Activated naive CD8-positive, alpha-beta T cell treated with anti-CD3 and anti-CD28 coated beads, Interleukin-2, amount 10 ng/mL, durations not matched to agents 7 days and 5 days (primary cell): ENCODE results near the gene MRPS26. TPM values are rescaled to one million over a fixed set of nuclear protein-coding genes. Genes with fewer than 3 reads are reported as not detected.
"Not testable (repeated sequence)": the region's sequence is repeated elsewhere in the genome, so short reads cannot be mapped to it uniquely, and the experiment has no call there.

Experiments used
- ATAC-seq: fragments of 150-1000 bp; cut with Tn5 transposase; one replicate; pipeline ENCODE4 v1.10.0; 2021; ENCODE audit warnings: low read depth, moderate library complexity
- POLR2A ChIA-PET: fragments of 350-600 bp; sonication (Branson Sonifier 250); formaldehyde crosslinking; loops from one replicate; lab custom pipeline; 2021; ENCODE audit warnings: antibody characterized with exemption; lab: Charles Lee
- DNase-seq: peaks from one replicate; pipeline ENCODE4 v3.0.0; 2021
- H3K27ac Mint-ChIP-seq: one replicate; pipeline ENCODE4 v1.8.0; 2022; ENCODE audit warnings: mild to moderate bottlenecking, mixed read lengths
- H3K27me3 Mint-ChIP-seq: one replicate; pipeline ENCODE4 v1.8.0; 2022; ENCODE audit warnings: mild to moderate bottlenecking, moderate library complexity, mixed read lengths
- H3K36me3 Mint-ChIP-seq: one replicate; pipeline ENCODE4 v1.8.0; 2021; ENCODE audit warnings: mild to moderate bottlenecking, mixed read lengths
- H3K4me1 Mint-ChIP-seq: one replicate; pipeline ENCODE4 v1.8.0; 2021; ENCODE audit warnings: mixed read lengths
- H3K4me3 Mint-ChIP-seq: one replicate; pipeline ENCODE4 v1.8.0; 2022; ENCODE audit warnings: mild to moderate bottlenecking, moderate library complexity, mixed read lengths
- H3K9me3 Mint-ChIP-seq: one replicate; pipeline ENCODE4 v1.8.0; 2021; ENCODE audit warnings: mixed read lengths
- total RNA-seq, 2 experiments: library from RNA; stranded (reverse); gene quantifications; one replicate each; pipeline ENCODE4 v1.2.3, GENCODE V29; 2021

MRPS26 gene
- total RNA-seq, 2 experiments from 2014 or later, result 30.4 to 32.6 TPM

DNA sequence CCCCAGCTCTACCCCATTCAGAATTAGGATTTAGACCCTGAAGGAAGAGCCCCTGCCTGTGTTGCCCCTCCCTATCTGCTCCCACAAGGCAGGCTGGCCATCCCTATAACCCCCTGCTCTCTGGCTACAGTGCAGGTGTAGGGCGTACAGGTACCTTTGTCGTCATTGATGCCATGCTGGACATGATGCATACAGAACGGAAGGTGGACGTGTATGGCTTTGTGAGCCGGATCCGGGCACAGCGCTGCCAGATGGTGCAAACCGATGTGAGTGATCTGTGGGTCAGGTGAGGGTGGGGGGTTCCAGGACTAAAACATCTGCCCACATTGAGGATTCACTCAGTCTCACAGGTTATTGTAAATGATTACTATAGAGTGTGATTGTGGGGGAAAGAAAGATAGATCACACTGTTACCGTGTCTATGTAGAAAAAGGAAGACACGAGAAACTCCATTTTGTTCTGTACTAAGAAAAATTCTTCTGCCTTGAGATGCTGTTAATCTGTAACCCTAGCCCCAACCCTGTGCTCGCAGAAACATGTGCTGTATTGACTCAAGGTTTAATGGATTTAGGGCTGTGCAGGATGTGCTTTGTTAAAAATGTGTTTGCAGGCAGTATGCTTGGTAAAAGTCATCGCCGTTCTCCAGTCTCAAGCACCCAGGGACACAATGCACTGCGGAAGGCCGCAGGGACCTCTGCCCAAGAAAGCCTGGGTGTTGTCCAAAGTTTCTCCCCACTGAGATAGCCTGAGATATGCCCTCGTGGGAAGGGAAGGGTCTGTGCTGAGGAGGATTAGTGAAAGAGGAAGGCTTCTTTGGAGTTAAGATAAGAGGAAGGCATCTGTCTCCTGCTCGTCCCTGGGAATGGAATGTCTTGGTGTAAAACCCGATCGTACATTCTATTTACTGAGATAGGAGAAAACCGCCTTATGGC, 23.0 kb upstream of the MRPS26 start:
- H3K27me3 Mint-ChIP-seq, H3K9me3 Mint-ChIP-seq, ATAC-seq, DNase-seq, H3K4me3 Mint-ChIP-seq, POLR2A ChIA-PET, H3K4me1 Mint-ChIP-seq: not testable (repeated sequence)
- H3K27ac Mint-ChIP-seq, result peak overlapping the region; percentile 4
- peaks cover 18% of the 10 kb centered on the region for H3K36me3 Mint-ChIP-seq

DNA sequence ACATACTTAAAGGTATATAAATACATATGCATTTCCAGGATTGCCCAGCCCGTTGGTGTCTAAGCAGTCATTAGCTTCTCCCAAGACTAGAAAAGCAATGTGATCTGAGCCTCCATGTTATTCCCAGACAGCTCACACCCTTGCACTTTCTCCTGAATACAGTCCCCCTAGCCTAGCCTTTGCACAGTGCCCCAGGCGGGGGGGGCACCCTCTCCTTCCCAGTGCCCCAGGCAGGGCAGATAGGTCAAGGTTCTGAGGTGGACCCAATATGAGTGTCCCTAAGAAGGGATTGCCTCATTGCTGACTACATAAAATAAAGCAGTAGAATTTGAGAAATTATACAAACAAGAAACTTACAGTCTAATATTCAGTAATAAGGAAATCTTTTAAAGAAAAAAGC, 17.9 kb upstream of the MRPS26 start:
- no peak overlapping the region for H3K27ac Mint-ChIP-seq
- H3K27me3 Mint-ChIP-seq, result no peaks in the 10 kb centered on the region
- H3K9me3 Mint-ChIP-seq, result no peaks in the 10 kb centered on the region
- H3K36me3 Mint-ChIP-seq, result peaks cover 15% of the 10 kb centered on the region
- no peak overlapping the region for H3K4me3 Mint-ChIP-seq
- ATAC-seq (no peak), DNase-seq (no peak)
- POLR2A ChIA-PET, result no interaction called here
- no peaks in the 10 kb centered on the region for H3K4me1 Mint-ChIP-seq

DNA sequence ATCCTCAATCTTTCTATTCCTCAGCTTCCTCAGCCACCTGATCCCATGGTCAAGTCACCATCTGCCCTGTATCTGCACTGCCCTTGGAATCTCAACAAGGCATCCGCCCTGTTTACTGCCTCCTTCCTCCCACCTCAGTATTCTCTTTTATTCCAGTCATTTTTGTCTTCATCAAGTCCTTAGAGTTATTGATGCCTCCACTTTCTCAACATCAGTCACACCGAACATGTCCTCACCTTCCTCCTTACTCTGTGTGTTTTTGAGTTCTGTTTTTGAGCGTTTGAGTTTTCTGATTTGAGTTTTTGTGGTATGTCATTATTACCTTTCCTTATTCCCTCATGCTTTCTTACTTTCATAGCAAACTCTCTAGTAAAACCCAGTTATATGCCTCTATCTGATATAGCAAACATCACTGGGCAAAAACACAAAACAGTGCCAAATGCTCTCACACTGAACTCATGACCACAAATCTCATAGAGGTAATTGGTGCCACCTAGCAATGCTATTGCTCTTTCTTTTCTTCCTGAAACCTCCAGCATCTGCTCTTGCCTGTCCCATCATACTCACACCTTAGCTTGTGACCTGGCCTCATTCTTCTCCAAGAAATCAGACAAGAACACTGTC, 14.2 kb upstream of the MRPS26 start:
- H3K4me3 Mint-ChIP-seq, result no peak overlapping the region
- no peak for ATAC-seq
- peaks cover 26% of the 10 kb centered on the region for H3K36me3 Mint-ChIP-seq
- H3K27ac Mint-ChIP-seq, result no peak overlapping the region
- DNase-seq, result no peak
- POLR2A ChIA-PET, result interaction anchor here (0.5 kb wide), 1 partner anchor 177 kb away, joined by 3 read pairs; no protein-coding TSS in a partner anchor
- no peaks in the 10 kb centered on the region for H3K4me1 Mint-ChIP-seq
- H3K27me3 Mint-ChIP-seq, result no peaks in the 10 kb centered on the region
- no peaks in the 10 kb centered on the region for H3K9me3 Mint-ChIP-seq

DNA sequence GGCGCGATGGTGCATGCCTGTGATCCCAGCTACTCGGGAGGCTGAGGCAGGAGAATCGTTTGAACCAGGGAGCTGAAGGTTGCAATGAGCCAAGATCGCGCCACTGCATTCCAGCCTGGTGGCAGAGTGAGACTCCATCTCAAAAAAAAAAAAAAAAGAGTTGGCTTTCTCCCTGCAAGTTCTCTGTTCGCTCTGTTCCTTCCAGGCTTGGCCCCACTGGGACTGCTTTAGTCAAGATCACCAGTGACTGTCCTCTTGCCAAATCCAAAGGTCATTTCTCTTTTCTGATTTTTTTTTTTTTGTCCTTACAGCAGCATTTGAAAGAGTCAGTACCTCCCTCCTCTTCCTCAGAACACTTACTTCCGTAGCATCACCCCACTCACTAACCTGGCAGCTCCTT, 13.2 kb upstream of the MRPS26 start:
- Mint-ChIP-seq H3K27me3 (no peaks in the 10 kb centered on the region), H3K4me1 (no peaks in the 10 kb centered on the region), H3K27ac (no peak overlapping the region), H3K9me3 (no peaks in the 10 kb centered on the region), H3K36me3 (peaks cover 18% of the 10 kb centered on the region), H3K4me3 (no peak overlapping the region)
- POLR2A ChIA-PET, result no interaction called here
- DNase-seq, result no peak
- no peak for ATAC-seq

DNA sequence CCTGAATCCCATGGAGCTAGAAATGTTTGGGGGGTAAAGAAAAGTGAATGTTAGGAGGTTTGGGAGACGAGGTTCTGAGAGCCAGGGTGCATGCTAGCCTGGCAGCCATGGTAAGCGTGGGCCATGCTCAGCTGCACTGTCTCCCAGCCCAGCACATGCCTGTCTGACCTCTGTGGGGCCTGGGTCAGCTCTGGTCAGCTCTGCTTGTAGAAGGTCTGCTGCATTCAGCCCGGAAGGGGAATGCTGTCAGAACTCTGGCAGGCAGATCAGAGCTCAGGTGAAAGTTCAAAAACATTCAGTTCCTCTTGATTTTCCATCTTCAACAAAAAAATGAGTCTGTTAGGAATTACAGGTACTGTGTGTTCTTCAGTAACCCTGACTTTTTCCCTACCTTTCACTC, 8.2 kb upstream of the MRPS26 start:
- Mint-ChIP-seq H3K4me1 (peaks cover 6% of the 10 kb centered on the region), H3K36me3 (peaks cover 18% of the 10 kb centered on the region), H3K27me3 (no peaks in the 10 kb centered on the region), H3K9me3 (no peaks in the 10 kb centered on the region), H3K4me3 (no peak overlapping the region), H3K27ac (no peak overlapping the region)
- POLR2A ChIA-PET, result no interaction called here
- ATAC-seq (no peak), DNase-seq (no peak)

DNA sequence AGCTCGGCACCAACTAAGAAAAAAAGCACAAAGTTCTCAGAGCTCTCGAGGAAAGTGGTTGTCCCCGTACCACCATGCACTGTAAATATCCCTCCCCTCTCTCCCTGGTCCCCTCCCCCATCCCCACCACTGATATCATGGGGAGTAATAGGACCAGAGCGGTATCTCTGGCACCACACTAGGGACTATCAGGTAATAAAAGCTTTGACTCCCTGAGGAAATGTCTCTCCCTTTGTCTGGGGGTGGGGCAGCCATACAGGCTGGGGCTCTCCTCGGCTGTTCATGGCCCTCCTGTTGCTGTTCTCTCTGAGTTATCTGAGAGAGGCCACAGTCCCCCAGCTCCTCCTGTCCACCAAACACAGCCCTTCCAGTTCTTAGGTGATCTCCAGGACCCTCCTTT, 7.4 kb upstream of the MRPS26 start:
- peaks cover 18% of the 10 kb centered on the region for H3K36me3 Mint-ChIP-seq
- H3K9me3 Mint-ChIP-seq, result no peaks in the 10 kb centered on the region
- DNase-seq (no peak), ATAC-seq (no peak)
- no peak overlapping the region for H3K27ac Mint-ChIP-seq
- H3K4me3 Mint-ChIP-seq, result no peak overlapping the region
- no peaks in the 10 kb centered on the region for H3K27me3 Mint-ChIP-seq
- POLR2A ChIA-PET, result no interaction called here
- H3K4me1 Mint-ChIP-seq, result peaks cover 6% of the 10 kb centered on the region

DNA sequence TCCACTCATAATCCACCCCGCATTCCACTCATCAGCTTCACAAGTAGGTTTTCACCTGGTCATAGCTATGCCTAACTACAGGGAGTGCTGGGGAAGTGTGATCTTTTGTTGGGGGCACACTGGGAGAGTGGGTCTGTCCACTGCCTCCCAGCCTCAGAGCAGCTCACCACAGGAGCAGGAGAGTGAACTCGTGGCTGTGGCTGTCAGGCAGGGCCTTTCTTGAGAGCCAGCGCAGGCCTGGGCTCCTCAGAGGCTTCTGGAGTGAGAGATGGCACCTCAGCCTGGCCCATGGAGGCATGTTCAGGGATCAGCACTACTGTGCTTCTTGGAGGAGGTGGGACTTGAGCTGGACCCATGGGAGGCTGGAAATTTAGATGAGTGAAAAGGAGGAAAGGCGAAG, 6.4 kb upstream of the MRPS26 start:
- Mint-ChIP-seq H3K27me3 (no peaks in the 10 kb centered on the region), H3K4me1 (peaks cover 6% of the 10 kb centered on the region), H3K36me3 (peaks cover 17% of the 10 kb centered on the region), H3K9me3 (no peaks in the 10 kb centered on the region), H3K4me3 (no peak overlapping the region), H3K27ac (peak overlapping the region; percentile 14)
- no peak for ATAC-seq
- no peak for DNase-seq
- POLR2A ChIA-PET, result no interaction called here

DNA sequence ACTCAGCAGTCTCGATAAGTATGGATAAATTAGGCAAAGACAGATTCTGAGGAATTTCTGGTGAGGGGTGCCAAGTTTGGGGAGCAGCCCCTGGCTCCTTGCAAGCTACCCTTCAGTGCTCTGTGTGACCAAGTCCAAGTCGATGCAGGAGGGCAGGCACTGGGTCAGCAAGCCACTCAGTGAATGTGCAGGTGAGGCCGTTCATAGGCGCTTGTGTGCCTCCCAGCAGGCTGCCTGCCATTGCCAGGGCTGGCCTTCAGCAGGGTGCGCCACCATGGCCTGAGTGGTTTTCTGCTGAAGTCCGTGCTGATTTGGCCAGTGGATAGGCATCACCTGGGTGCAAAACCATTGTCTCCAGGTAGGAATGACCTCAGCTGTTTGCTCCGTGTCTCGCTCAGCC, 5.8 kb upstream of the MRPS26 start:
- Mint-ChIP-seq H3K4me1 (peaks cover 8% of the 10 kb centered on the region), H3K27me3 (no peaks in the 10 kb centered on the region), H3K4me3 (no peak overlapping the region), H3K36me3 (peaks cover 13% of the 10 kb centered on the region), H3K27ac (peak overlapping the region; percentile 17), H3K9me3 (no peaks in the 10 kb centered on the region)
- POLR2A ChIA-PET, result no interaction called here
- no peak for ATAC-seq
- no peak for DNase-seq

DNA sequence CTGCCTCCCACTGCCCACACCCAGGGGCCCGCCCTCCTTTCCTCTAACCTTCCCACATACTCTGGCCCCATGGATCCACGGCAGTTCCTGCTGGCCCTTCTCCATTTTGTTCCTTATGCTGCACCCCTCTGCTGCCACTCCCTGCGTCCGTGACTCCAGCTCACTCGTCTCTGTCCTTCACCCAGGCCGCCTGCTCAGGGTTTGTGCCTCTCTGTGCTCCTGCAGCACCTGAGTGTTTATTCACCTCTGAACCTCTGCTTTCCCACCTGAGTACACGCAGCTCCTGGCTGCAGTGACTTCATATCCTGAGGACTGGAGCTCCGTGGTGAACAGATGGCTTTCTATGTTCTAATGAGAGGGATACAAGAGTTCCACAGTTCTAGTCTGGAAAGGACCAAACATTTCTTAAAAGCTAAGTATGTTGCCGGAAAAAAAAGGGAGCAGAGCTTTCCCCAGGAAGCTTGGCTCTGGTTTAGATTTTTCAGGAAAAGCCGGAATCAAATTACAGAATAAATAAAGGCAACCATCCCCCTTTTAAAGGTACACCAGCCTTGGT, 3.9 kb upstream of the MRPS26 start:
- DNase-seq, result no peak
- POLR2A ChIA-PET, result no interaction called here
- Mint-ChIP-seq H3K4me3 (no peak overlapping the region), H3K27me3 (no peaks in the 10 kb centered on the region), H3K4me1 (peaks cover 16% of the 10 kb centered on the region), H3K9me3 (no peaks in the 10 kb centered on the region), H3K27ac (peak overlapping the region; percentile 71), H3K36me3 (peaks cover 10% of the 10 kb centered on the region)
- no peak for ATAC-seq

DNA sequence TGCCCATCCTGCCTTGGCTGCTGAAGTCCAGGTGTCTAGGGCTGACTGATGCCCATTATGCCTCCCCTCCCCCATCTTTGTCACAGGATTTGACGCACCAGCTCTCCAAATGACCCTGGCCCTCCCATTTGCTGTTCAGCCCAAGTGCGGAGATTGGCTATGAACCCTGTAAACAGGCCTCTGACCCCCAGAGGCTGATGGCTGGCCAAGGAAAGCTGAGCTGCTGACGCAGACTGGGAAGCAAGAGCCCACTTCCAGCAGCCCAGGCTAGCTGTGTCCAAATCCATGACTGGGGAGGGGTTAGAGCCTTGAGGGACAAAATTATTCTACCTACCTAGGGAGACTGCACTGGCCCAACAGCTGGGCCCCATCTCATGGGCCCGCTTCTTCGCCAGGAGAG, 3.2 kb upstream of the MRPS26 start:
- POLR2A ChIA-PET, result no interaction called here
- peaks cover 18% of the 10 kb centered on the region for H3K4me1 Mint-ChIP-seq
- H3K36me3 Mint-ChIP-seq, result peaks cover 11% of the 10 kb centered on the region

DNA sequence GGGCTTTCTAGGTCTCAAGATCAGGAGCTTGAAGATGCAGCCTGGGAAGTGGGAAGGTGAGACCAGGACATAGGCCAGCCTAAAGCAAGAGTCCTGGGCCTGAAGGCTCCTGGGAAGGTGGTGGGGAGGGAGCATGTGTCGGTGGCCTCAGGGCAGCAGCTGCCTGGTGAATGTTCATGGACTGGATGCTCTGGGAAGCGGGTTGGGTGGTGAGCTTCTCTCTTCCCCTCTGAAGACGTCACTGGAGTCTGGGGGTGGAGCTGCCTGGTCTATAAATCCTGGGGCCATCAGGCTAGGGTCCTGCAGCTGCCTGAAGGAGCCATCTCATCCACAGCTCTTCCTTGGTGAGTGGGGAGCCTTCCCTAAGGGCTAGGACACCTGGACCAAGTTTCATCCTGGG, 2.5 kb upstream of the MRPS26 start, which contains the start of gene GNRH2:
Gene GNRH2, plus strand, starts transcription at position 301 of the 400 bp plus-strand sequence. CDS start 793 bp downstream, outside the sequence.
- Mint-ChIP-seq H3K4me3 (no peak within 1 kb of the TSS), H3K36me3 (peaks cover 11% of the 10 kb centered on the region), H3K27ac (peak within 1 kb of the TSS; percentile 5), H3K9me3 (no peaks in the 10 kb centered on the region), H3K4me1 (peaks cover 18% of the 10 kb centered on the region), H3K27me3 (no peaks in the 10 kb centered on the region)
- no peak for ATAC-seq
- no peak for DNase-seq
- POLR2A ChIA-PET, result interaction anchor here (0.6 kb wide), 1 partner anchor 354 kb away, joined by 3 read pairs; no protein-coding TSS in a partner anchor

More for the DNA sequence above, 3.2 kb upstream of the MRPS26 start:
- H3K27ac Mint-ChIP-seq, result no peak overlapping the region
- no peak for ATAC-seq
- H3K4me3 Mint-ChIP-seq, result no peak overlapping the region
- no peak for DNase-seq
- no peaks in the 10 kb centered on the region for H3K27me3 Mint-ChIP-seq
- H3K9me3 Mint-ChIP-seq, result no peaks in the 10 kb centered on the region

DNA sequence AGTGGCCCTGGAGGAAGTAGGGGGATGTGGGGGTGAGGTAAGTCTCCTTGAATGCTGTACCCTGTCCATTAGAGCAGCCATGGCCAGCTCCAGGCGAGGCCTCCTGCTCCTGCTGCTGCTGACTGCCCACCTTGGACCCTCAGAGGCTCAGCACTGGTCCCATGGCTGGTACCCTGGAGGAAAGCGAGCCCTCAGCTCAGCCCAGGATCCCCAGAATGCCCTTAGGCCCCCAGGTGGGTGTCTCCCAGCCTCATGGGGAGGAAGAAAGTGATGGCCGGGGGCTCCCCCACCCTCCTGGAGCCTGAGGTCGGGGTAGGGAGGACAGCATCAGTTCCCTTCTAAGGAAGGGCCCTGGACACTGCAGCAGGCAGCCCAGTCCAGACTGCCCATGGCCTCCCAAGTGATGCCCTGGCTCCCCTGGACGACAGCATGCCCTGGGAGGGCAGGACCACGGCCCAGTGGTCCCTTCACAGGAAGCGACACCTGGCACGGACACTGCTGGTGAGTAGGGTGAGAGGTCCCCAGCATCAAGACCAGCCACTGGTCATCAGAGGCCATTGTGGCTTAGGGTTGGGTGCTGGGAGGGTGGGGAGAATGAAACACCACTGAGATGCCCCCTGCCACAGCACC, 1.4 kb upstream of the MRPS26 start:
- no peaks in the 10 kb centered on the region for H3K9me3 Mint-ChIP-seq
- no peaks in the 10 kb centered on the region for H3K27me3 Mint-ChIP-seq
- no peak overlapping the region for H3K4me3 Mint-ChIP-seq
- POLR2A ChIA-PET, result interaction anchor here (1.0 to 1.4 kb wide), 2 partner anchors 172 to 186 kb away, joined by 3 to 4 read pairs; no protein-coding TSS in a partner anchor
- DNase-seq, result no peak
- H3K36me3 Mint-ChIP-seq, result peaks cover 11% of the 10 kb centered on the region
- peaks cover 18% of the 10 kb centered on the region for H3K4me1 Mint-ChIP-seq
- ATAC-seq, result no peak
- H3K27ac Mint-ChIP-seq, result no peak overlapping the region
